GM19351 (cell line): Measurements from ENCODE around the gene NKIRAS1.
"Not testable (repeated sequence)": the region's sequence is repeated elsewhere in the genome, so short reads cannot be mapped to it uniquely, and the experiment has no call there.

Experiments
- ATAC-seq: cut with Tn5 transposase; IDR thresholded peaks from one replicate; pipeline ENCODE4 v1.9.1; 2021; ENCODE audit warnings: mild to moderate bottlenecking, moderate library complexity; ENCODE audit not compliant: unreplicated experiment

The NKIRAS1 gene

DNA sequence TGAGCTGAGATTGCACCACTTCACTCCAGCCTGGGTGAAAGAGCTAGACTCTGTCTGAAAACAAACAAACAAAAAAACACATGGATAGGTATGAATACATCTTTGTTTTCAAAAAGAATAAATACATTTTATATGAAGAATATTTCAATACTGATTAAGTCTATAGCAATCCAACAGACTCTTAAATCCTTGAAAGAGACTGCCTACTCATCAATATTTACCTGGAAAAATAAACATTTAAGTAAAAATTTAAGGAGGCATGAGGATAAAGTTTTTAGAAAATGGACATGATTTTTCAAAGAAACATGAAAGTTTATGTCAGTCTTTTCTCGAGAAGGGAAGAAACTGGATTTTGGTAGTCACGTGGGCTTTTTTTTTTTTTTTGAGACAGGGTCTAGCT is 5.4 kb downstream of the NKIRAS1 start:
- ATAC-seq: no peak

DNA sequence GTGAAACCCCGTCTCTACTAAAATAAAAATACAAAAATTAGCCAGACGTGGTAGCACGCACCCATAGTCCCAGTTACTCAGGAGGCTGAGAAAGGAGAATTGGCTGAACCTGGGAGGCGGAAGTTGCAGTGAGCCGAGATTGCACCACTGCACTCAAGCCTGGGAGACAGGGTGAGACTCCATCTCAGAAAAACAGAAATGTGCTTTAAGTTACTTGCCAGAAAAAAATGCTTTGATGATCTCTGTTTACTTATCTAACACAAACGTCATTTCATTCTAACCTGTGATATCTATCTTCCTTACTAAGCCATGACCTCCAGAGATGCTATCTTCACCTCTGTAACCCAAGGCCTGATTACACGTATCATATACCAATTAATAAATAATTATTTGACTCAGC is 7.4 kb downstream of the NKIRAS1 start:
- no peak for ATAC-seq

DNA sequence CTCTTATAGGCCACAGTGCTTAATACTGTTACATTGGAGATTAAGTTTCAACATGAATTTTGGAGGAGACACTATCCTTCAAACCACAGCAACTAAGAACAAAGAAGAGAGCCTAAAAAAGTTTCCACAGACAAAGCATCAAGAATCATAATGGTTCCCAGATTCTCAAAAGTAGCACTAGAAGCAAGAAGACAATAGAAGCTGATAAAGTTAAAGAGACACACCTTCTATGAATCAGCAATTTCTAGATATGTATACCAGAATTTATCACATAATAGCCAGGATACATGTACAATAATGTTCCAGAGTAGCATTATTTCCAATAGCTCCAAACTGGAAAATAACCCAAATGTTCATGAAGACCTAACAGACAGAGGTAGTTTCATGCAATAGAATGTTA is 12.2 kb downstream of the NKIRAS1 start:
- no peak for ATAC-seq

DNA sequence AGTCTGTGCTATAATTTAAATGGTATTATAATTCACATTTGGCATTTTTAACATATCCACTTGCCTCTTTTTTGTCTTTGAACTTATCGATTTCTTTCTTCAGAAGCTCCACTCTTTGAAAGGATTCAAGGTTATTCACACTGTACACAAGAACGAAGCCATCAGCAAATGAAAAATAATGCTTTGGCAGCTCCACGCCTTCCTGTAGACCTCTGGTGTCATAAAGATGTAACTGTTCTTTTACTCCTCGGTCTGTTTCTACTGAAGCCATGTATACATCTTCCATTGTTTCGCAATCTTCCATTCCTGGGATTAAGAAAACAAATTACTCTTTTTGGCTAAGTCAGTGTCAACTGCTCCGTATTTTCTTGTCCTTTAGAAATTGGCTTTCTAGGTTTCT is 16.0 kb downstream of the NKIRAS1 start:
- ATAC-seq: no peak

DNA sequence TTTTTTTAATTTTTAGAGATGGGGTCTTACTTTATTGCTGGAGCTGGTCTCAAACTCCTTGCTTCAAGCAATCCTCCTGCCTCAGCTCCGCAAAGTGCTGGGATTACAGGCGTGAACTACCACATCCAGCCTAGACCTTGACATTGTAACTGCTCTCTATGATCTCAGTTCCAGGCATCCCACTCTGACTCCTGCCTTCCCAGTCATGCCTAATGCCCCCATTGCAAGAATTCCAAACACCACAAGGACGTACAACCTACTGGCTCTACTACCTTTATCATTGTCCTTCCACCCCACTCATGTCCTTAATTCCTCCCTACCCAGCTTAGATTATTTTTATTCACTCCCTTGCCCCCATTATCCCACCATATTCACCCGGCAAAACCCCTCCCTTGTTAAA is 21.6 kb downstream of the NKIRAS1 start:
- ATAC-seq: no peak

DNA sequence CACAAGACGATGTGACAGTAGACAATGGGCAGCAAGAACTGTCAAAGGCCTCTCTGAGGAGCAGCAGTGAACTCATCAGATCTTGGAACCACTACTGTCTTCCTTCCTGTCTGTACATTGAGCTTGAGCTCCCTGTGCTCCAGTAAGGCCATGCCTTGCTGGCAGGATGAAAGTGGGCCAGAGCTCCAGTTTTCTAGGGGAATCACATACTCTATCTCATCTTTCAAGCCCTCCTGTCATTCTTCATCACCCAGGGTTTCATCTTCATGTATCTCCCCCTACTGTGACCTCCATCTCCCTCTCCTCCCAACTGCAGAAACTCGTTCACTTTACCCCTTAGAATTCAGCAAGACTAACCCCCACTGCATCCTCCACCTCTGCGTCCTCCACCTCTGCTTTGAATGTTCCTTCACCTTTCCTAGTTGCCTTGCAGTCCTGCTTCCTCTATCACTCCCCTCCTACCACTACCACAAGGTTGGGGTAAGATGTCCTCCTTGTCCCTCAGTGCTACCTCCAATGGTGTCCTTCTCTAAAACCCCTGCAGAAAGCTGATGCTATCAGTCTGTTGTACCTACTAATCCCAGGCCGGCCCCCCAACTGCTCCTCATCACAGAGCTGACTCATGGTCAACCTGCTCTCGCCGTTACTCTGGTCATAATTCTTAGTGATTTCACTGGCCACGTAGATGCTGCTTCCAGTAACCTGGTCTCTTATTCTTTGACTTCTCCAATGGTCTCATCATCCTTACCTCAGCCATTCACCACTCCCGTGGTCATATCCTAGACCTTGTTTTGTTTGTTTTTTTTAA is 22.3 kb downstream of the NKIRAS1 start:
- ATAC-seq: no peak

DNA sequence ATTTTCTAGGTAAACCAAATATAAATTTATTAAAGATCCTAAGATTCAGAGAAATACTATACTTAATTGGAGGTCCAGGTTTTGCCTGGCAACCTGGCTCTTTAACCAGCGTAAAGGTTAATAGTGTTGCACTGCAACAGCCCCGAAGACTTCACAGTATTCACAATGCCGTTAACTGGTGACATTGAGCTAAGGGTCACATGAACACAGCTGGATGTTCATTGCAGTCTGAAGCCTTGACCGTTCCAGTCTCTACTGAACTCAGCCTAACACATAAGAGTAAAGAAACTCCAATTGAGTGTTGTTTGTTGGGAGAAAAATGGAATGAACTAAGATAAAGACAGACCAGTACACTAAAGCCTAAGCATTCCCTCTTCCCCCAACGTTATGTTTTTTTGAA is 26.8 kb downstream of the NKIRAS1 start:
- no peak for ATAC-seq

DNA sequence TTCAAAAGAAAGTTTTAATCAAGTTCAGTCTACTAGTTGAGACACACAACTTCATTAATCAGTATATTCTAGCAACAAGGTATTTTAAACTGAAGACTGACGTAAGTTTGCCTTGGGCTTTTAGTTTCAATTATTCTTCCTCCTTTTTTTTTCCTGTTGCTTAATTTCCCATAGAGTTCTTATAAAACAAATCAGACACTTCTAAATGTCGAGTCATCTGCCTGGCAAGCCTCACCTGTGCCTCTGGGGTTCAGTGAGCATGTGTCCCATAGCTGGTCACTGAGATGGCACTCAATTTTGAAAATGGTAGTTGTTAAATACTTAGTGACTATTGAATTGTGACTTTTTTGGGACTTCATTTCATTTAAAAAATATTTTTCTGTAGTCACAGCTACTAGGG is 27.4 kb downstream of the NKIRAS1 start:
- ATAC-seq: no peak

DNA sequence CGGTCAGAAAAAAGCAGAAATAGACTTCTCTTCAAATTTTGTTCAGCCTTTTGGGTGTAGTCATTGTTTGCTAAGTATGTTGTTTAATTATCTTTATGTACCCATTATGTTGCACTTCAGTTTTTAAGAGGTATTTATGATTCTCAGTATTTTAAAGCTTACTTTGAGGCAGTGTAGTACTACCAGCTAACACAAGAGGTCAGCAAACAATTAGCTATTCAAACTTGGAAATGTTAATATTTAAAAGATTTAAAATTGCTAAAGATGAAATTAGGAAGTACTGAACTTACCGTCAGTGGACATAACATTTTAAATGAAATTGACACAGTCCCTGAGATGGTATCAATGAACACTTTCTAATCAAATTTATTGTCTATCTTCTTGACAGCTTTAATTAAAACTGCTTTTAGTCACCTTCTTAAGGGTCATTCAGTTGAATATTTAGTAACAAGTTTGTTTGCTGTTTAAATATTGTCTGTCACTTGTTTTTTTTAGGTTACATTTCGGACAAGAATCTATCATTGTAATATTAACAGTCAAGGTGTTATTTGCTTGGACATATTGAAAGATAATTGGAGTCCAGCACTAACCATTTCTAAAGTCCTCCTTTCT is 28.1 kb downstream of the NKIRAS1 start:
- ATAC-seq: peak; percentile 57

DNA sequence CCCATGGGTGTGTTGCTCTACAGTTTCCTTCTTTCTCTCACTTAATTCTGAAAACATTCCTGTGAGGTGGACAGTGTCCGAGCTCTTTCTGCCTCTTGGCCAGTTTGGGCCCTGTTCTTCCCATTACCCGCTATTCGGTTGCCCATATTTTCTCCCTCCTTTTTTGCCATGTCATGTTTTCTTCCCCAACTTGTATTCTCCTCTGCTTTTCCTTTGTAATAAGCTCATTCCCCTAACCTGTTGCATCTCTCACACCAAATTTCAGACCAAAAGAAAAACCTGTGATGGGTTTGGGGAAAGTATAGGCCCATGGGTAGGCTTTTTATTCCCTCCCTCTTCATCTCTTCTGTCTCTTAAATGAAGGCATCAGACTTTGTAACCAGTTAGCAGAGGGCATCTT is 30.5 kb downstream of the NKIRAS1 start:
- no peak for ATAC-seq

DNA sequence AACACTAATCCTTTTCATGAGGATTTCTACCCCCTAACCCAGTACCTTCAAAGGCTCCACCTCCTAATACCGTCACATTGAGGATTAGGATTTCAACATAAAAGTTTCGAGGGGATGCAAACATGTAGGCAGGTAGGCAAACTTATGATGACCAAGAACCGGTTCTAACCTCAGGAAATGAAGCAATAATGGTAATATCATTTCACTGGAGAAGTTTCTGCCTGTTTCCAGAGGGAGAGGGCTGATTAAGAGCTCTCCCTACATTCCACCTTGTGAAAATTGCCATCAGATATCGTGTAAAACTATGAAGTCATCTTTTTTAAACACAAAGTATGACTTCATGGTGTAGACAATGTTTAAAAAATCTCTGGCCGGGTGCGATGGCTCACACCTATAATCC is 31.6 kb downstream of the NKIRAS1 start:
- no peak for ATAC-seq

DNA sequence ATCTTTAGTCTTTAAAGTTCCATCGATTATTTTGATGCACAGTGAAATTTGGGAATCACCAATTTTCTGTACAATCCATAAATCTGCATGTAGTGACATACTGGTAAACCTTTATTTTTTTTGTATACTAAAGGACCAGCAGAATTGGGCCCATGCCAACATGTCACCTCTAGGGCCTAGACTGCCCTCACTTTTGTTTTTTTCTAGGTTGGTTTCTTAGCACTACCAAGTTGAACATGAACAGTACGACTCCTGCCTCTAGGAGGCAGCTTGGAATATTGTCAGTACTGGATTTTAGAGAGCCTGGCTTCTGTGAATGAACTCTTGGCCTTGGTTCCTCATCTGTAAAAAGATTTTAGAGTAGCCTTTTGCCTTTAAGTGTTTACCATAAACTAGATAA is 32.3 kb downstream of the NKIRAS1 start:
- no peak for ATAC-seq

DNA sequence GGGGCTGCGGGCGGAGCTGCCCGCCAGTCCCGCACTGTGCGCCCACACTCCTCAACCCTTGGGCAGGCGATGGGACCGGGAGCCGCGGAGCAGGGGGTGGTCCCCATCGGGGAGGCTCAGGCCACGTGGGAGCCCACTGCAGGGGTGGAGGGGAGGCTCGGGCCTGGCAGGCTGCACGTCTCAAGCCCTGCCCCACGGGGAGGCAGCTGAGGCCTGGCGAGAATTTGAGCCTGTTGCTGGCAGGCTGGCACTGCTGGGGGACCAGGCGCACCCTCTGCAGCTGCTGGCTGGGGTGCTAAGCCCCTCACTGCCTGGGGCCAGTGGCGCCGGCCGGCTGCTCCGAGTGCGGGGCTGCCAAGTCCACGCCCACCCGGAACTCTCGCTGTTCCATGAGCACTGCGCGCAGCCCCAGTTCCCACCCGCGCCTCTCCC is 34.3 kb downstream of the NKIRAS1 start:
- no peak for ATAC-seq

DNA sequence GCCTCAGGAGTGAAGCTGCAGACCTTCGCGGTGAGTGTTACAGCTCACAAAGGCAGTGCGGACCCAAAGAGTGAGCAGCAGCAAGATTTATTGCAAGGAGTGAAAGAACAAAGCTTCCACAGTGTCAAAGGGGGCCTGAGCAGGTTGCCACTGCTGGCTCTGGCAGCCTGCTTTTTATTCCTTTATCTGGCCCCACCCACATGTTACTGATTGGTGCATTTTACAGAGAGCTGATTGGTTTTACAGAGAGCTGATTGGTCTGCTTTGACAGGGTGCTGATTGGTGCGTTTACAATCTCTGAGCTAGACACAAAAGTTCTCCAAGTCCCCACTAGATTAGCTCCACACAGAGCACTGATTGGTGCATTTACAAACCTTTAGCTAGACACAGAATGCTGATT is 34.8 kb downstream of the NKIRAS1 start:
- ATAC-seq: not testable (repeated sequence)

DNA sequence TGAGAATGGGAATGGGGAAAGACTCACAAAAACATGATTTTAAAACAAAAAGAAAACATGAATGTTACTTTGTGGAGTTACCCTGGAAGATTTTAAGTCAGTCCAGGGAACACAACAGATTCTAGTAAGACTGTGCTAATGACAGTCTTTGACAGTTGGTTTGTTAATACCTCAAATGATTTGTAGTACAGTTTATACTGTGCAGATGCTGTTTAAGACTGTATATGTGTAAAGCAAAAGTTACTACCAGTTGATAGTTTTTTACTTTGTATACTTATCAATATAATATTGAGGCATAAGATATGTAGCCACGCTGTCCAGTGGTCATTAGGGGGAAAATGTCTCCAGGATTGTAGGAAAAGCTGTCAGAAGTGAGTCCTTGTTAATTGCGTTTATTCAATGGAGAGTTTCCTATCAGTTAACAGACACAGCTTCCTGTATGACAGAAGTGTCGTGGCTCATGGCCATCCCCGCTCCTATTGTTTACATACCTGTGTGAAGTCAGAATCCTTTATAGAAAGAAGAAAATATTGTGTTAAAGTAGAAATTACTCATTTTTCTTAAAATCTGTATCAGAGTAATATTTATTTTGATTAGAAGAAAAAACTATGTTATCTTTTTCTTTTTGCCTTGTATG is 36.0 kb downstream of the NKIRAS1 start:
- no peak for ATAC-seq

DNA sequence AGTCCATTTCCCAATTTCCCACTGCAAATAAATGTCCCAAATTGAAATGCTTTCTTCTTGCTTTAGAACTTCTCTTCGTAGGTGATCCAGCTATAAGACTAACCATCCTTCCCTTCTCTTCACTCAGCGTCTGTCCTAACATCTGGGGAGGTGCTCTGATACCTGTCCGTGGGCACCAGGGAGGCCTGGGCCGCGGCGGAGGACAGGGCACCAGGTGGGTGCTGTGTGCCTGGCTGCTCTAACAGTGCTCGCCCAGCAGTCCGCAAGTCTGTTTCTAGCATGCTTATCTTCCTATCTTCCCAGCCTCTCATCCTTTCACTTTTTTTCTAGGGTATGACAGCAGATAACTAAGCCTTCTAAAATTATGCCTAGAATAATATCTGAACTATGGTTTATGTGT is 37.3 kb downstream of the NKIRAS1 start:
- no peak for ATAC-seq

DNA sequence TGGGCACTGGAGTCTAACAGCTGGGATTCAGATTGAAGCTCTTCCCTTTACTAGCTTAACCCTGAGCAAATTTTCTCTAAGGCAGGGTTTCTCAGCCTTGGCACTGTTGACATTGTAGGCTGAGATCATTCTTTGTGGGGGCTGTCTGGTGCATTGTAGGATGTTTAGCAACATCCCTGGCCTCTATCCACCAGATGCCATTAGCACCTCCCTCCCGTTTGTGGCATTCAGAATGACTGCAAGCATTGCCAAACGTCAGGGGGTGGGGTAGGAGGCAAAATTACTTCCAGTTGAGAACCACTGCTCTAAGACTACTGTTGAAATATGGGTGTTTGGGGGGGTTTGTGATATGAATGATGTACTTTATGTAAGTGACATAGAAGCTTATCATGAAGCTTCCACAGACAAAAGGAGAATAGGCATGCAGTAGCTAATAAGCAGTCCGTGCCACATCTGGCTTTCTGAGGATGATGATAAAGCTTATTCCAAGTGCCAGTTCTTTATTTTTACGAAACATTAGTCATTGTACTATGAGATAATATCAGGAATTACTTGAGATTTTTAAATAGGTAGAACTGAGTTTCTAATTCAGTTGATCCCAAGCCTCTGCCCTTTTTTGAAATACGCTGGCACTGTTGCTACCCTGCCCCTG is 39.3 kb downstream of the NKIRAS1 start:
- no peak for ATAC-seq

DNA sequence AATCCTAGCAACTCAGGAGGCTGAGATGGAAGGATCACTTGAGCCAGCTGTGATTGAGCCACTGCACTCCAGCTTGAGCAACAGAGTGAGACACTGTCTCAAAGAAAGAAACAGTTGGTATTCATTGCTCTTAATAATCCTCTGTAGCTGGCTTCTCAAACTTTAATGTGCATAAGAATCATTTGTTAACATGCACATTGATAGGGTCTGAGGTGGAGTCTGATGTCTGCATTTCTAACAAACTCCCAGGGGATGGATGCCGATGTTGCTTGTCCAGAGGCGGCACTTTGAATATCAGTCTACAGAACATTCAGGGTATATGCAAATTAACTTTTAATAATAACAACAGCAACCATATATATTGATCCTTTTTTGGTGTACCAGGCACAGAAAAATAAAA is 39.9 kb downstream of the NKIRAS1 start:
- no peak for ATAC-seq

DNA sequence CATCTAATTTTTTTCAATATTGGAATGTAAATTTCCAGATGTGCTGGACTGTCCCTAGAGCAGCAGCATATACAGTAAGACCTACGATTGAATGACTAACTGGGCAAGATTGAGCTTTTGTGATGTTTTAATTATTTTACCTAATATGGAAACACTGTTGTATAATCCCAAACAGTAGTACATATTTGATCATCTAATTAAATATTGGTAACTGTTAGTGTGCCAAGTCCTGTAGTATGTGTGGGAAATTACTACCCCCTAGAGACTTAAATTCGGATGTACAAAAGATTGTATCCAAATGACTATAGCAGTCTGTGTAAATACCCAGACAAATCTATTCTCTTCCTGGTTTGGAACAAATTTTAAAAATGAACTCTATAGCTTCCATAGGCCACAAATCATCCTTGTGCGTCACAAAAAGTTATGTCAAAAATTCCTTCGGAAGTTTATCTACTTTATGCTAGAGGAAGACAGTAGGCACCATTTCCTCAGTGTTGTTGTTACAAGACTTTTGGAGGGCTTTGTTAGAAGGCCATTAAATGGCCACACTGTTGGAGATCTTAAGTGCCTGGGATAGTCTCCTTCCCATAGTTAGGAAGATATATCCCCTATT is 41.6 kb downstream of the NKIRAS1 start:
- no peak for ATAC-seq

DNA sequence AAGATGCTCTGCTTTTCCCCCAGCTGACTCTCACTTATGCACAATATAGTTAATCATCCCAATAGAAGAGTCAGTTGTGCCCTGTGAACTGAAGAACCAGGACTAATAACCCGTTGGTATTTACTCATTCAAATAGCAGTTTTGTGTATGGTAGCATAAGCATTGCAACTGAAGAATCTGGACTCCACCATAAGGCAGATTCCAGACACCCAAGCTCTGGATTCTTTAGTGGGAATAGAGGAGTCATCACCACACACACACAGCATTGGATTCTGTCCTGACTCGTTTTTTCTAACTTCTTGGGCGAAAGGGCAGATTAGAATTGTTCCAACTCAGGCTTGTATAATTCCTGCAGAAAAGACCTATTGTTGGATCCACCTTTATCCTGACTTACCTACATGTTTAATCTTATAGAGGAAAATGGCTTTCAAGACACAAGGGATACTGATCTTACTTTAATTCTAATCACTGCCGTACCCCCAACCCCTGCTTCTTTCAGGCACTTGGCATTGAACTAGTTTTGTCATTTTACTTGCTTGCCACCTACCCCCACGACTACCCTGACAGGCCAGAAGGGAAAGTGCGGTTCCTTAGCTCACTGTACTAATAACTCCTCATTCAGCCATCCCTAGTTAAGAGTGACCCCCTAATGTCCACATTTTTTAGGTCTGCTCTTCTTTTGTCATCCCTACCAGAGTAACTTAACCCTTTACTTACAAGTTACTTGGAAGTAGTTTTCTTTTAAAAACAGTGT is 42.3 kb downstream of the NKIRAS1 start:
- no peak for ATAC-seq

DNA sequence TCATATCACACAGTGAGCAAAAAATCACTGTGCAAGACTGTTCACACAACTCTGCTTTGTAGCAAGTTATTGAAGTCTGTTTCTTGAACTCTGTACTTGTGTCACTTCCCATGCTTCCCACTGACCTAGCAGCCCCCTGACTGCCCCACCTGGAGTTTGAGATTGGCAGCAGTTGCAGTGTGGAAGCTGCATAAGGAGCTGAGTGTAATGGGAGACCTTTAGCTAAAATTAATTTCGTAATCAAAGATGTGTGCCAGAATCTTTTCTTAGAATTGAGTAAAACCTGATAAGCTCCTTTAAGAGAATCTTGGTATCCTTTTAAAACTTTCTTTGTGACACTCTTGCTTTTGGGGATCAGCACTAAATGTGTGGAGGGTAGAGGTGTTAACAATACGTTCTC is 42.8 kb downstream of the NKIRAS1 start:
- no peak for ATAC-seq
